H1 (cell line): ENCODE measurements around the gene MAGI2. TPM values are rescaled to one million over a fixed set of nuclear protein-coding genes. Genes with fewer than 3 reads are reported as not detected.
A peak's percentile ranks its signal among the peaks of the same experiment; 100 is the strongest.

ENCODE experiments used
- CTCF ChIA-PET: fragments of 300-600 bp; sonication (Branson Sonifier 250); formaldehyde crosslinking; loops from one replicate; lab custom pipeline; 2021; ENCODE audit not compliant: partially characterized antibody; lab: Charles Lee
- POLR2A ChIA-PET: fragments of 300-600 bp; sonication (Branson Sonifier 250); formaldehyde crosslinking; loops from one replicate; lab custom pipeline; 2021; ENCODE audit warnings: inconsistent platforms; ENCODE audit not compliant: partially characterized antibody; lab: Charles Lee
- DNase-seq, 2 experiments: peaks; one replicate each; pipeline versions ENCODE4 v3.0.0 to v3.0.0-alpha.2; 2010 to 2022; ENCODE audit warnings: low spot score in 2 of 2, low read depth in 1 of 2, mixed read lengths in 1 of 2
- FAIRE-seq: peaks from 2 replicates; lab custom pipeline; 2011; peaks lifted over from hg19 to GRCh38; lab: Jason Lieb, UNC
- H2AFZ ChIP-seq: 2 replicates; pipeline ENCODE4 v1.8.1; 2012; ENCODE audit warnings: low read length, inconsistent platforms
- H2AK5ac ChIP-seq: 2 replicates; pipeline ENCODE4 v1.6.1; 2013; ENCODE audit warnings: low read depth, low read length
- H2BK120ac ChIP-seq: replicated peaks from 2 replicates; pipeline ENCODE3; 2013; ENCODE audit warnings: low read depth, low read length, inconsistent platforms
- H2BK12ac ChIP-seq: 2 replicates; pipeline ENCODE4 v1.6.1; 2013; ENCODE audit warnings: low read depth, low read length
- H2BK15ac ChIP-seq: 2 replicates; pipeline ENCODE4 v1.6.1; 2013; ENCODE audit warnings: low read length
- H2BK20ac ChIP-seq: 2 replicates; pipeline ENCODE4 v1.6.1; 2013; ENCODE audit warnings: low read length
- H2BK5ac ChIP-seq: 2 replicates; pipeline ENCODE4 v1.6.1; 2013; ENCODE audit warnings: low read depth, low read length
- H3K14ac ChIP-seq: 2 replicates; pipeline ENCODE4 v1.6.1; 2013; ENCODE audit warnings: inconsistent platforms; ENCODE audit not compliant: insufficient read length
- H3K18ac ChIP-seq: 2 replicates; pipeline ENCODE4 v1.6.1; 2013; ENCODE audit warnings: low read length; ENCODE audit errors: extremely low read depth
- H3K23ac ChIP-seq: 2 replicates; pipeline ENCODE4 v1.6.1; 2013; ENCODE audit warnings: inconsistent platforms; ENCODE audit not compliant: insufficient read length
- H3K23me2 ChIP-seq: 2 replicates; pipeline ENCODE4 v1.6.1; 2013; ENCODE audit warnings: low read depth, low read length
- H3K27ac ChIP-seq: 2 replicates; pipeline ENCODE4 v1.6.1; 2011; ENCODE audit warnings: low read depth, low read length, inconsistent platforms
- H3K27me3 ChIP-seq, 4 experiments: replicated peaks in 1 of 4; 1 replicate in 1 of 4; 2 replicates in 3 of 4; pipeline versions ENCODE4 v1.6.1 to v1.8.1; 2011 to 2013; ENCODE audit warnings: low read length in 3 of 4, mild to moderate bottlenecking in 3 of 4, inconsistent platforms in 2 of 4, mixed read lengths in 2 of 4, moderate library complexity in 1 of 4; ENCODE audit not compliant: control insufficient read depth in 3 of 4, insufficient read depth in 3 of 4; ENCODE audit errors: extremely low read depth in 1 of 4
- H3K36me3 ChIP-seq, 4 experiments: 2 replicates each; pipeline versions ENCODE4 v1.6.1 to v1.8.1; 2011 to 2013; ENCODE audit warnings: mild to moderate bottlenecking in 4 of 4, low read length in 3 of 4, moderate library complexity in 2 of 4, control low read depth in 1 of 4, inconsistent platforms in 1 of 4; ENCODE audit not compliant: insufficient read depth in 4 of 4, control insufficient read depth in 2 of 4
- H3K4ac ChIP-seq: replicated peaks from 2 replicates; pipeline ENCODE3; 2013; ENCODE audit warnings: low read length, low read depth, mixed read lengths, inconsistent platforms; ENCODE audit not compliant: insufficient read length
- H3K4me1 ChIP-seq, 4 experiments: replicated peaks in 1 of 4; 1 replicate in 1 of 4; 2 replicates in 3 of 4; pipeline versions ENCODE4 v1.6.1 to v1.8.1; 2011 to 2013; ENCODE audit warnings: low read length in 3 of 4, inconsistent platforms in 2 of 4, mixed read lengths in 1 of 4; ENCODE audit not compliant: insufficient read depth in 4 of 4, control insufficient read depth in 3 of 4
- H3K4me2 ChIP-seq, 2 experiments: 2 replicates each; pipeline versions ENCODE4 v1.6.1 to v1.8.1; 2011 to 2013; ENCODE audit warnings: low read depth in 2 of 2, low read length in 2 of 2, control low read depth in 1 of 2, inconsistent platforms in 1 of 2, mild to moderate bottlenecking in 1 of 2; ENCODE audit not compliant: insufficient read depth in 1 of 2
- H3K4me3 ChIP-seq, 4 experiments: fragments of 200-600, 300-600 bp in 1 of 4; sonication (generic), shearing (Covaris generic), sonication (Bioruptor Twin) in 1 of 4; 2 replicates each; pipeline versions ENCODE4 v1.5.1 to v1.8.1; 2011 to 2016; ENCODE audit warnings: low read length in 4 of 4, low read depth in 3 of 4, control low read depth in 2 of 4, inconsistent platforms in 2 of 4, mild to moderate bottlenecking in 2 of 4, mixed read lengths in 1 of 4, moderate library complexity in 1 of 4; ENCODE audit not compliant: insufficient read depth in 2 of 4; ENCODE audit errors: extremely low read depth in 1 of 4
- H3K56ac ChIP-seq: replicated peaks from 2 replicates; pipeline ENCODE3; 2013; ENCODE audit warnings: low read depth, mild to moderate bottlenecking, mixed read lengths, low read length, inconsistent platforms; ENCODE audit not compliant: insufficient read length
- H3K79me1 ChIP-seq: 2 replicates; pipeline ENCODE4 v1.6.1; 2013; ENCODE audit warnings: low read depth, low read length, control low read depth
- H3K79me2 ChIP-seq, 2 experiments: 2 replicates each; pipeline versions ENCODE4 v1.6.1 to v1.8.1; 2012 to 2013; ENCODE audit warnings: low read length in 2 of 2, mild to moderate bottlenecking in 2 of 2, inconsistent platforms in 1 of 2; ENCODE audit not compliant: insufficient read depth in 2 of 2, control insufficient read depth in 1 of 2
- H3K9ac ChIP-seq, 4 experiments: replicated peaks in 1 of 4; 1 replicate in 1 of 4; 2 replicates in 3 of 4; pipeline versions ENCODE4 v1.6.1 to v1.8.1; 2011 to 2013; ENCODE audit warnings: low read depth in 3 of 4, low read length in 3 of 4, control low read depth in 2 of 4, mild to moderate bottlenecking in 2 of 4, moderate library complexity in 2 of 4, inconsistent platforms in 1 of 4; ENCODE audit errors: extremely low read depth in 1 of 4
- H3K9me3 ChIP-seq, 2 experiments: 2 replicates each; pipeline versions ENCODE4 v1.6.1 to v1.8.1; 2012 to 2013; ENCODE audit warnings: mild to moderate bottlenecking in 2 of 2, moderate library complexity in 2 of 2, control low read depth in 1 of 2, inconsistent platforms in 1 of 2, low read depth in 1 of 2, low read length in 1 of 2, mixed read lengths in 1 of 2; ENCODE audit not compliant: insufficient read depth in 2 of 2
- H4K20me1 ChIP-seq, 2 experiments: replicated peaks in 1 of 2; 2 replicates each; pipeline versions ENCODE3 to v1.8.1; 2011 to 2013; ENCODE audit warnings: inconsistent platforms in 2 of 2, low read length in 2 of 2, mild to moderate bottlenecking in 1 of 2; ENCODE audit not compliant: insufficient read depth in 2 of 2, control insufficient read depth in 1 of 2
- H4K5ac ChIP-seq: 2 replicates; pipeline ENCODE4 v1.6.1; 2013; ENCODE audit warnings: low read length, low read depth, mixed read lengths, inconsistent platforms; ENCODE audit not compliant: insufficient read length
- H4K8ac ChIP-seq: 2 replicates; pipeline ENCODE4 v1.8.0; 2013; ENCODE audit warnings: mild to moderate bottlenecking, moderate library complexity, low read length, inconsistent platforms; ENCODE audit not compliant: insufficient read depth; ENCODE audit errors: extremely low read depth
- H4K91ac ChIP-seq: replicated peaks from 2 replicates; pipeline ENCODE3; 2013; ENCODE audit warnings: low read length, mixed read lengths, inconsistent platforms; ENCODE audit not compliant: insufficient read length
- CBX8 ChIP-seq: fragments of 300-800, 300-1000 bp; sonication (generic); IDR thresholded peaks from 2 replicates; pipeline ENCODE4 v1.7.1; 2016; ENCODE audit warnings: low read depth, low read length, borderline replicate concordance
- EZH2 ChIP-seq: fragments of 200-600 bp; sonication (generic); IDR thresholded peaks from 2 replicates; pipeline ENCODE4 v1.7.1; 2012; ENCODE audit warnings: low read depth, mild to moderate bottlenecking, moderate library complexity, low read length, inconsistent platforms; ENCODE audit not compliant: severe bottlenecking
- HDAC2 ChIP-seq, 2 experiments: fragments of 300-600 bp in 1 of 2; sonication (generic) in 1 of 2; IDR thresholded peaks; 2 replicates each; pipeline ENCODE4 v1.6.1; 2011 to 2012; ENCODE audit warnings: low read depth in 2 of 2, low read length in 2 of 2, mild to moderate bottlenecking in 2 of 2, moderate library complexity in 2 of 2, borderline replicate concordance in 1 of 2, inconsistent platforms in 1 of 2
- KDM1A ChIP-seq: fragments of 200-600, 300-600 bp; sonication (generic); IDR thresholded peaks from 2 replicates; pipeline ENCODE4 v1.7.1; 2016; ENCODE audit warnings: mild to moderate bottlenecking, low read length, borderline replicate concordance
- KDM4A ChIP-seq: IDR thresholded peaks from one replicate; pipeline ENCODE4 v1.7.1; 2012; ENCODE audit warnings: low read depth, mild to moderate bottlenecking, moderate library complexity, low read length, inconsistent platforms; ENCODE audit not compliant: severe bottlenecking
- PHF8 ChIP-seq: fragments of 200-600 bp; sonication (generic); conservative IDR thresholded peaks from 2 replicates; pipeline ENCODE4 v1.7.1; 2012; ENCODE audit warnings: low read depth, mild to moderate bottlenecking, inconsistent platforms, low read length, moderate library complexity
- RXRA ChIP-seq: IDR thresholded peaks from 2 replicates; pipeline ENCODE4 v1.6.1; 2011; ENCODE audit warnings: low read depth, mild to moderate bottlenecking, low read length, moderate library complexity; ENCODE audit not compliant: insufficient read depth
- WGBS, 2 experiments: shearing (Covaris generic) in 1 of 2; methylation state at CpG; one replicate each; pipeline versions ENCODE4 v1.1.6 to v1.1.7; 2013 to 2015; ENCODE audit warnings: low lambda C conversion rate in 2 of 2, mixed read lengths in 2 of 2, inconsistent platforms in 1 of 2, low coverage in 1 of 2, missing lambda C conversion rate in 1 of 2; ENCODE audit not compliant: insufficient replicate concordance in 2 of 2, insufficient coverage in 1 of 2, insufficient read length in 1 of 2; ENCODE audit errors: extremely low coverage in 1 of 2, missing lambda C conversion rate in 1 of 2; 5-methylcytosine and 5-hydroxymethylcytosine counted together
- long read RNA-seq, 2 experiments: library from RNA in 1 of 2; library from capped mRNA in 1 of 2; stranded (forward); transcript quantifications; one replicate each; pipeline ENCODE4 v2.0.0, GENCODE V29; 2021; ENCODE audit warnings: inconsistent platforms in 1 of 2
- polyA minus RNA-seq, 3 experiments: library from RNA; depleted of rRNA, polyadenylated mRNA; stranded (reverse); fragments of >200 nt; gene quantifications; 1 replicate in 2 of 3; 2 replicates in 1 of 3; pipeline ENCODE4 v1.2.3, GENCODE V29; 2011
- polyA plus RNA-seq, 7 experiments: library from polyadenylated mRNA; depleted of rRNA in 3 of 7; stranded (reverse) in 5 of 7; unstranded in 2 of 7; fragments of >200 nt in 5 of 7; fragments of 200-250 nt in 2 of 7; gene quantifications; 1 replicate in 5 of 7; 2 replicates in 1 of 7; 4 replicates in 1 of 7; pipeline versions ENCODE4 v1.2.1 to v1.2.3, GENCODE V29; 2011 to 2013; ENCODE audit warnings: missing spikeins in 2 of 7, mixed read lengths in 2 of 7
- total RNA-seq: library from RNA; stranded (reverse); fragmentation: NEBNext Ultra II Directional; extraction: Animal tissue kit (Norgen Biotek cat#: 25700); gene quantifications from 2 replicates; pipeline ENCODE4 v1.2.1, GENCODE V29; 2021

MAGI2 gene
- 27.0 and 27.3 TPM in 2 replicates for total RNA-seq
- 5.2 and 6.0 TPM in 2 replicates for polyA plus RNA-seq (2011; rRNA removed)
- polyA plus RNA-seq (2011; cell fraction: cytosol; rRNA removed) = 4.7 TPM
- 12.3 TPM for polyA plus RNA-seq (2011; cell fraction: nucleus; rRNA removed)
- polyA plus RNA-seq (2012, experiment 1 of 2) = 18.1 to 25.6 TPM (median 20.7 TPM) in 4 replicates
- 1.1 TPM for polyA plus RNA-seq (2012, experiment 2 of 2)
- polyA plus RNA-seq (2013, experiment 1 of 2) = 15.8 TPM
- polyA plus RNA-seq (2013, experiment 2 of 2) = 14.2 TPM
- polyA minus RNA-seq (2011; rRNA and poly(A)+ RNA removed) = 44.1 and 56.6 TPM in 2 replicates
- 15.0 TPM for polyA minus RNA-seq (2011; cell fraction: cytosol; rRNA and poly(A)+ RNA removed)
- 165 TPM for polyA minus RNA-seq (2011; cell fraction: nucleus; rRNA and poly(A)+ RNA removed)
- long read RNA-seq, experiment 1, partial matches to known transcripts = 4 of 29 reads
- long read RNA-seq, experiment 1, other reads (novel, unspliced or antisense) = 25 of 29 reads
- long read RNA-seq, experiment 2, partial matches to known transcripts = 7 of 13 reads
- long read RNA-seq, experiment 2, other reads (novel, unspliced or antisense) = 4 of 13 reads

DNA sequence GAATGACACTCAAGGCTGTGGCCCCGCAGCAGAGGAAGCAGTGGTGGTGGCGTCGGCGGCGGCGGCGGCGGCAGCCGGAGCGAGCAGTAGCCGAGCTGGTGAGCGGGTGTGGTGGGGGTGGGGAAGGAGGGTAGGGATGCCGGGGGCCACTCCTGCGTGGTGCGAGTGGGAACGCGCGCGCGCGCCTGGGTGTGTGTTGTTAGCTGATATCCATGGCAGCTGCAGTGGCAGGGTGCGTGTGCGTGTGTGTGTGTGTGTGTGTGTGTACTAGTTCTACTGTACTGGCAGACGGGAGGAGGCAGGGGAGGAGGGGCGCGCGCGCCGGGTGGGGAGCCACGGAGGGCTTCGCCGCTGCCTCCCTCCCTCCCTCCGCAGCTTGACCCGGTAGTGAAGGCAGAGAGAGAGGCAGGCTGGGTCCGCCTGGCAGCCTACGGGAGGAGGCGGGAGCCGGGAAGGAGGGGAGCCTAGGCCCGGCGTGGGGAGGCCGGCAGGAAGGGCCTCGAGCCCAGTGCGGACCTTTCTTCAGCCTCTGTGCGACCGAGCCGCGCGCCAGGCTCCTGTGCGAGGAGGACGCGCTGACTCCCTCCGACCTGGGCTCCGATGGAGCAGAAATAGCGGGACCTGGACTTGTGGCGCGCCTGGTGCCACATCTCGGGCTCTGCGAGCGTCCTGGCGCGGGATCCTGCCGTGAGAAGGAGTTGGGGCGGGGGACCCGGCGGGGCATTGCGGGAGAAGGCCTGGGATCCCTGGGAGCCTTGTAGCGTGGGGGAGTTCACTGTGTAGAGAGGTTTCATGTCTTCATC, at the start of gene MAGI2:
TSS of gene MAGI2 (minus strand) at position 110 of the 803 bp plus-strand sequence. CDS start 347 bp downstream, outside the sequence.
- Histone ChIP-seq H2AK5ac (no peak within 1 kb of the TSS), H3K27me3 (peaks cover 19 to 61% (median 47%) of the 10 kb centered on the region in 4 experiments), H3K9ac (peak within 1 kb of the TSS in 1 of 4 experiments; percentile 56; a peak in 1 of 7 replicates), H2BK20ac (no peak within 1 kb of the TSS), H3K36me3 (no peaks in the 10 kb centered on the region), H3K14ac (no peak within 1 kb of the TSS), H4K5ac (no peak within 1 kb of the TSS), H2BK120ac (no peak within 1 kb of the TSS), H3K9me3 (no peaks in the 10 kb centered on the region), H2BK15ac (no peak within 1 kb of the TSS), H2AFZ (peak within 1 kb of the TSS; percentile 66), H4K8ac (no peak within 1 kb of the TSS; the same call in 1 of the 2 replicates), H3K4me3 (peak within 1 kb of the TSS; percentile 63 to 68 (median 64)), H3K56ac (no peak within 1 kb of the TSS), H3K18ac (no peak within 1 kb of the TSS), H3K23me2 (peaks cover 23% of the 10 kb centered on the region; the same call in 1 of the 2 replicates), H3K4me2 (peak within 1 kb of the TSS; percentile 96 to 99), H3K4ac (no peak within 1 kb of the TSS), H2BK12ac (no peak within 1 kb of the TSS), H3K79me1 (no peaks in the 10 kb centered on the region), H3K79me2 (no peaks in the 10 kb centered on the region), H3K27ac (no peak within 1 kb of the TSS), H3K23ac (no peak within 1 kb of the TSS), H2BK5ac (no peak within 1 kb of the TSS), H3K4me1 (peaks cover 0 to 6% (median under 1%) of the 10 kb centered on the region in 4 experiments; a peak in 4 of 7 replicates), H4K91ac (no peak within 1 kb of the TSS), H4K20me1 (peaks cover 0 to 3% of the 10 kb centered on the region in 2 experiments)
- POLR2A ChIA-PET = interaction anchor here (0.6 kb wide), 1 partner anchor 183 kb away, joined by 3 read pairs; no protein-coding TSS in a partner anchor
- CTCF ChIA-PET = interaction anchor here (1.2 to 2.2 kb wide), 3 partner anchors 19 to 287 kb away, joined by 3 to 7 read pairs (median 3); no protein-coding TSS in a partner anchor
- DNase-seq = peak in 1 of 2 experiments; percentile 77
- WGBS, 2 experiments = 0% methylated on average over 35 of the region's 67 CpGs; no CpG with 5 or more reads in 1 of the 2 experiments
- FAIRE-seq = no peak
- TF ChIP-seq EZH2 = peak; percentile 65
- no peak for TF ChIP-seq CBX8
- peak; percentile 56 for TF ChIP-seq KDM1A
- TF ChIP-seq HDAC2 (IDR thresholded peaks at IDR 0.05; ENCODE audit: borderline replicate concordance in 1 of 2, low read depth in 2 of 2, low read length in 2 of 2) = peak in 1 of 2 experiments; percentile 41; a peak in 1 of 4 replicates
- TF ChIP-seq RXRA = no peak
- TF ChIP-seq KDM4A = peak; percentile 88
- peak; percentile 39; the same call in 1 of the 2 replicates for TF ChIP-seq PHF8
